Right cardiac atrium (tissue), 5 donors: ENCODE measurements around the gene SEPTIN12. TPM values are rescaled to one million over a fixed set of nuclear protein-coding genes. Genes with fewer than 3 reads are reported as not detected.
A peak's percentile ranks its signal among the peaks of the same experiment; 100 is the strongest.

Experiments
- ATAC-seq, 2 donors: fragments of 200-7000 bp; cut with Tn5 transposase; one replicate each; pipeline versions ENCODE4 v1.8.0 to v1.9.1; 2020; ENCODE audit warnings: moderate library complexity in 2 of 2, mild to moderate bottlenecking in 1 of 2
- DNase-seq, 3 donors: peaks; one replicate each; pipeline ENCODE4 v3.0.0-alpha.2; 2020
- H3K27ac ChIP-seq: one replicate; pipeline ENCODE4 v1.5.1; 2013; ENCODE audit warnings: mild to moderate bottlenecking, low read length, control low read depth, moderate library complexity
- H3K27me3 ChIP-seq: one replicate; pipeline ENCODE4 v1.6.1; 2013; ENCODE audit not compliant: control insufficient read depth, insufficient read depth
- H3K4me1 ChIP-seq: one replicate; pipeline ENCODE4 v1.6.1; 2013; ENCODE audit warnings: low read length; ENCODE audit not compliant: control insufficient read depth, insufficient read depth
- H3K4me3 ChIP-seq: one replicate; pipeline ENCODE4 v1.5.1; 2013; ENCODE audit warnings: low read length, control low read depth
- H3K9me3 ChIP-seq: one replicate; pipeline ENCODE4 v1.6.1; 2013; ENCODE audit warnings: low read length; ENCODE audit not compliant: control insufficient read depth
- WGBS: extraction: QIAGEN DNeasy Blood & Tissue Kit; methylation state at CpG from one replicate; pipeline ENCODE4 v1.1.7; 2013; 5-methylcytosine and 5-hydroxymethylcytosine counted together
- intact Hi-C, 4 donors: fragments of 100-400 bp; cut with DNase I; formaldehyde crosslinking; loops; one replicate each; pipeline versions ENCODE4 v1.11.0 to v1.14.0; 2022 to 2023
- polyA plus RNA-seq: library from polyadenylated mRNA; stranded (reverse); fragments of 200-250 nt; gene quantifications from one replicate; pipeline ENCODE4 v1.2.3, GENCODE V29; 2013
- total RNA-seq, 4 donors: library from RNA; stranded (reverse); fragmentation: NEBNext Ultra II Directional; extraction: Animal tissue kit (Norgen Biotek cat#: 25700); gene quantifications; one replicate each; pipeline ENCODE4 v1.2.1, GENCODE V29; 2021
- donor health status: healthy with polysubstance abuse.
- donor health status: DM: no; HTN: yes; CAD: no.
- donor health status: DM: no; HTN: no; CAD: no.
- donor health status: DM: no; HTN: yes; CAD: no; lungs with severe emphysema.
- donor health status: DM: yes; HTN: yes; CAD: no.

Gene SEPTIN12
- total and polyA plus RNA-seq, 5 donors = 0.64 TPM; not detected in 4

- Histone ChIP-seq H3K9me3 (no peaks in the 10 kb centered on the region), H3K27me3 (no peaks in the 10 kb centered on the region), H3K4me1 (peaks cover 7% of the 10 kb centered on the region), H3K27ac (peak overlapping the region; percentile 73), H3K4me3 (no peak overlapping the region)
- 81% methylated on average over 6 of the region's 6 CpGs for WGBS
- intact Hi-C loops = no loop called here
- DNase-seq (peak in 1 of 3 donors; percentile 55), ATAC-seq (peak; percentile 45 to 62)
These were observed 32.5 kb upstream of the SEPTIN12 start for GRCh38 chr16:4820652-4821051.

DNA sequence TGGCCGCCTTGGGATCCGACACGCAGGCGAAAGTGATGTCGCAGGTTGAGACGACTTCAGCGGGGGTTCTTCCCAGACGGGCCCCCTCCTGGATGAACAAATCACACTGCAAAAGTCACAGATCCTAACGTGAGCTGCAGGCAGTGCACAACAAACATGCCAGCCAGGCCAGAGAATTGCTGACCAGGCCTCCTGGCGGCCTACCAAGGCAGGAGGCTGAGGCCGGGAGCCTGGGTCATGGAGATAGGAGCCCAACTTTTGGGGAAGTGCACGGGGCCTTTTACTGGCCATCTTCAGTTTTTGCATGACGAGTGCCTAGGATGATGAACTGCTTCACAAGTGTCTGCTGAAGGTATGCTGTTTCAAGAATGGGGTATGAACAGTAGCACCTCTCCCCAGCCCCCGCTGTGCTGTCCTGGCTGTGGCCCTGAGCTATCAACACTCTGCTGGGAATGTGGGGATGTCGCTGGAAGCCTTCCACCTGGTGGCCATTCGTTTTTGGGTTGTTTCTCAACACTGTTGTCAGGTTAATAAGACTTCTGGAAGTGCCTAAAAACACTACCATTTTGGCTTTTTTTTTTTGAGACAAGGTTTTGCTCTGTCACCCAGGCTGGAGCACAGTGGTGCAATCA, 26.5 kb upstream of the SEPTIN12 start:
- Histone ChIP-seq H3K9me3 (no peaks in the 10 kb centered on the region), H3K27me3 (no peaks in the 10 kb centered on the region), H3K4me3 (no peak overlapping the region), H3K4me1 (no peaks in the 10 kb centered on the region), H3K27ac (peak overlapping the region; percentile 65)
- WGBS = 64% methylated on average over 16 of the region's 16 CpGs
- intact Hi-C loops = loop anchor here in 1 of 4 donors (10.0 kb wide), 1 partner anchor 60 kb away; no protein-coding TSS in a partner anchor
- peak; percentile 44 to 62 for ATAC-seq
- peak in 2 of 3 donors; percentile 70 to 71 for DNase-seq

DNA sequence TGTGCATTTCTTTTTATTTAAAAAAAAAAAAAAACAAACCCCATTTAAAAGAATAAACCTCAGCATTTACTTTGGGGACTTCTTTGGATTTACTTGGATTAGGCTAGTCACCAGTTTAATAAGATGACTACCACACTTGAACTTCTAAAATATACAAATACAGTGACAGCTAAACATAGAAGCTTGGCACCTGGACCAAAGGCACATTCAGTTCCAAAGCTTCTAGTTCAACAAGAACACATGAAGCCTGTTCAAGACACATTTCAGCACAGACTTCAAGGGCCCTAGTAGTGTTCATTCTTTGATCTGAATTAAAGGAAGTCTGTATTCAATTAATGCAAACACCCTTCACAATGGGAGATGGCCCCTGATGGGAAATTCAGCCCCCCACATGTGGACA, 25.9 kb upstream of the SEPTIN12 start:
- Histone ChIP-seq H3K4me1 (no peaks in the 10 kb centered on the region), H3K27me3 (no peaks in the 10 kb centered on the region), H3K4me3 (no peak overlapping the region), H3K9me3 (no peaks in the 10 kb centered on the region), H3K27ac (peak overlapping the region; percentile 65)
- DNase-seq (no peak), ATAC-seq (peak; percentile 48 to 73)
- intact Hi-C loops = loop anchor here in 1 of 4 donors (10.0 kb wide), 1 partner anchor 61 kb away; no protein-coding TSS in a partner anchor

GRCh38 chr16:4813251-4814003, 25.3 kb upstream of the SEPTIN12 start:
- Histone ChIP-seq H3K27me3 (no peaks in the 10 kb centered on the region), H3K9me3 (no peaks in the 10 kb centered on the region), H3K27ac (peak overlapping the region; percentile 81), H3K4me3 (no peak overlapping the region), H3K4me1 (no peaks in the 10 kb centered on the region)
- ATAC-seq = peak; percentile 27 to 47
- WGBS = 90% methylated on average over 16 of the region's 16 CpGs
- DNase-seq = peak in 1 of 3 donors; percentile 60
- intact Hi-C loops = loop anchor here in 1 of 4 donors (10.0 kb wide), 1 partner anchor 61 kb away; no protein-coding TSS in a partner anchor

- Histone ChIP-seq H3K27me3 (no peaks in the 10 kb centered on the region), H3K9me3 (no peaks in the 10 kb centered on the region), H3K4me1 (no peaks in the 10 kb centered on the region), H3K4me3 (no peak overlapping the region), H3K27ac (no peak overlapping the region)
- intact Hi-C loops = loop anchor here in 1 of 4 donors (10.0 kb wide), 1 partner anchor 63 kb away; no protein-coding TSS in a partner anchor
- 86% methylated on average over 9 of the region's 9 CpGs for WGBS
- peak in 1 of 2 donors; percentile 27 for ATAC-seq
- no peak for DNase-seq
These were observed 23.6 kb upstream of the SEPTIN12 start for GRCh38 chr16:4811773-4812172.

- 97% methylated on average over 3 of the region's 3 CpGs for WGBS
- H3K9me3 ChIP-seq = no peaks in the 10 kb centered on the region
- DNase-seq (no peak), ATAC-seq (no peak)
- intact Hi-C loops = loop anchor here in 1 of 4 donors (10.0 kb wide), 1 partner anchor 64 kb away; no protein-coding TSS in a partner anchor
- H3K4me3 ChIP-seq = no peak overlapping the region
- H3K4me1 ChIP-seq = no peaks in the 10 kb centered on the region
- no peak overlapping the region for H3K27ac ChIP-seq
- H3K27me3 ChIP-seq = no peaks in the 10 kb centered on the region
These were observed 23.1 kb upstream of the SEPTIN12 start for GRCh38 chr16:4811242-4811641.

DNA sequence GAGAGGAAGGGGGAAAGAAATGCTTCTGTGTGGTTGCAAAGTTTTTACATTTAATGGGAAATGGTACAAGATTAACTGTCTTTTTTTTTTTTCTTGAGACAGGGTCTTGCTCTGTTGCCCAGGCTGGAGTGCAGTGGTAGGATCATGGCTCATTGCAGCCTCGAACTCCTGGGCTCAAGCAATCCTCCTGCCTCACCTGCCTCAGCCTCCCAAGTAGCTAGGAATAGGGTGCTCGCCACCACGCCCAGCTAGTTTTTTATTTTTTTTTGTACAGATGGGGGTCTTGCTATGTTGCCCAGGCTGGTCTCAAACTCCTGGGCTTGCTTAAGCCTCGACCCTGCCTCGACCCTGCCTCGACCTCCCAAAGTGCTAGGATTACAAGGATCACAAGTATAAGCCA, 18.1 kb upstream of the SEPTIN12 start:
- no peak overlapping the region for H3K27ac ChIP-seq
- 96% methylated on average over 6 of the region's 6 CpGs for WGBS
- intact Hi-C loops = loop anchor here in 1 of 4 donors (10.0 kb wide), 1 partner anchor 149 kb away; the partner anchor contains the start of gene SEC14L5
- no peak overlapping the region for H3K4me3 ChIP-seq
- H3K4me1 ChIP-seq = no peaks in the 10 kb centered on the region
- no peaks in the 10 kb centered on the region for H3K9me3 ChIP-seq
- no peak for ATAC-seq
- H3K27me3 ChIP-seq = no peaks in the 10 kb centered on the region
- peak in 1 of 3 donors; percentile 22 for DNase-seq

DNA sequence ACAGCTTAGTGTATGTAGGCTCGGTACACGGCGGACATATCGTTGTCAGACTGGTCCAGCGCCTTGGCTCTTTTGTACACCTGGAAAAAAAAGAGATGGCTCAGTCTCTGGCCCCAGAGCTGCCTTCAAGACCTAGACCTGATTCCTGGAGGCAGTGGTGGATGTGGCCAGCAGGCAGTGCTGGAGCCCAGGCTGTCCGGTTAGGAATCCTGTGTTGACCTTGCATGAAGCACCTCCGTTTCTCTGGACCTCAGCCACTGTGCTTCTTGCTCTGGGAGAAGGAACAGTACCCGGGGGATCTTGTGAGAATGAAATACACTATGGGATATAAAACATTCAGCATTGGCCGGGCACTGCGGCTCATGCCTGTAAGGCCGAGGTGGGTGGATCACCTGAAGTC, 17.1 kb upstream of the SEPTIN12 start:
- peak overlapping the region; percentile 33 for H3K27ac ChIP-seq
- no peaks in the 10 kb centered on the region for H3K27me3 ChIP-seq
- DNase-seq (peak in 2 of 3 donors; percentile 67 to 72), ATAC-seq (no peak)
- WGBS = 65% methylated on average over 11 of the region's 11 CpGs
- H3K4me3 ChIP-seq = no peak overlapping the region
- intact Hi-C loops = loop anchor here in 1 of 4 donors (10.0 kb wide), 1 partner anchor 150 kb away; the partner anchor contains the start of gene SEC14L5
- H3K4me1 ChIP-seq = no peaks in the 10 kb centered on the region
- H3K9me3 ChIP-seq = no peaks in the 10 kb centered on the region

GRCh38 chr16:4803898-4804762, 16.0 kb upstream of the SEPTIN12 start:
- Histone ChIP-seq H3K4me3 (no peak overlapping the region), H3K9me3 (no peaks in the 10 kb centered on the region), H3K27ac (no peak overlapping the region), H3K4me1 (no peaks in the 10 kb centered on the region), H3K27me3 (no peaks in the 10 kb centered on the region)
- peak in 1 of 3 donors; percentile 48 for DNase-seq
- no peak for ATAC-seq
- 65% methylated on average over 26 of the region's 26 CpGs for WGBS
- intact Hi-C loops = loop anchor here in 1 of 4 donors (10.0 kb wide), 1 partner anchor 151 kb away; the partner anchor contains the start of gene SEC14L5

DNA sequence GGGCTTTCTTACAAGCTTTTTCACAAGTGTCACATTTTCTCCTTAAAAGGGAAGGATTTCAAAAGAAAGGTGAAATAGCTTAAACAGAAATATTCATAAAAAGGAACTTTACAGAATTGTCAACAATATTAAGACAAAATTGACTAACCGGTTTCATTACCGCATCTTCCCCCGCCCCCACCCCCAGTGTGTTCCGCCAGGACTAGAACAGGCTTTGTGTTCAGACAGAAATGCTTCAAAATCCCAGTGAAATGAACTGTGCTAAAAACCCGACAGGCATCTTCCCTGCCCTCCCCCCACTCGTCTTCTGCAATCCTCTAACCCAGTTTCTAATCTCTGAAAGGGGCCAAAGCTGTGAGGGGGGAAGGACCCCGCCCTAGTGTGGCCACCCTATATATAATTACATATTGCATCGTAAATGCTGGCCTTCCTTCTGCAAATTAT, 15.3 kb upstream of the SEPTIN12 start:
- Histone ChIP-seq H3K27me3 (no peaks in the 10 kb centered on the region), H3K27ac (no peak overlapping the region), H3K4me1 (no peaks in the 10 kb centered on the region), H3K9me3 (no peaks in the 10 kb centered on the region), H3K4me3 (no peak overlapping the region)
- 55% methylated on average over 8 of the region's 8 CpGs for WGBS
- intact Hi-C loops = loop anchor here in 1 of 4 donors (10.0 kb wide), 1 partner anchor 151 kb away; the partner anchor contains the start of gene SEC14L5
- DNase-seq (peak in 1 of 3 donors; percentile 27), ATAC-seq (no peak)
